ENCODE data around the gene CDH23.

Gene CDH23

DNA sequence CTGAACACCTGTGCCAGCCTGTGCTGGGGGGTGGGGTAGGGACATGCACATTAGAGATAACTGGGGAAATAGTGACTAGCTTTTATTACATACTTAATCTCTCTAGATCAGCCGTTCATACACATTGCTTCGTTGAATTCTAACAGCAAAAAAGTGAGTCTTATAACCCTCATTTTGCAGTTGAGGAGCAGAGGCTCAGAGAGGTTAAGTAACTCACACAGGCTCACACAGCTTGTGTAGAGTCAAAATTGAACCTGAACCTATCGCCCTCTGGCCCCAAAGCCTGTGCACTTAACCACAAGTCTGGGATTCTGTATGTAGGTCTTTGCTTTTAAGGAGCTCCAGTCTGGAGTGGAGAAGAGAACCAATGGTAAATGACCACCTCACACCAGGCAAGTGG lies 59.9 kb downstream of the CDH23 start:
- ATAC-seq, result no peak
- TF ChIP-seq CSDC2 (CRISPR knock-in tag; IDR thresholded peaks at IDR 0.05) (no peak), ZNF8 (CRISPR knock-in tag; IDR thresholded peaks at IDR 0.05) (no peak), ZFP3 (CRISPR knock-in tag; IDR thresholded peaks at IDR 0.05) (no peak), PATZ1 (CRISPR knock-in tag; IDR thresholded peaks at IDR 0.05; ENCODE audit: borderline replicate concordance) (no peak), ZC3H10 (CRISPR knock-in tag; IDR thresholded peaks at IDR 0.05) (no peak), ESRRG (CRISPR knock-in tag; IDR thresholded peaks at IDR 0.05) (no peak), TOX (CRISPR knock-in tag; IDR thresholded peaks at IDR 0.05; ENCODE audit: borderline replicate concordance) (no peak)

DNA sequence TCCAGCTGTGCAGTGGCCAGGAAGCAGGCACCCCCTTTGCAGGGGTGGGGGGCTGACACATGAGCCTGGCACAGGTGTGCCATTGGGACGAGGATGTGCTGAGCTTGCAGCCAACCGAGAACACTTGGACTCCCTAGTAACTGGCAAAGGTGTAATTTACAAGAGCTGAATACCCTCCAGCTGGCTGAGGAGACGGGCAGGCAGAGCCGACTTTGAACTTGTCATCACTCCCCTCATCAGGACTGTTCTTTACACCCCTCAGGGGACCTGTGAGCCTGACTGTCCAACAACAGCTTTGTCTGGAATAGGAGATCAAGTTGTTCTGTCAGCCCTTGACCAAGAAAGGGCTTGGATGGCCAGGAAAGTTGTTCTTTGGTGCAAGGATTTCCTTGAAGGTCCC lies 61.2 kb downstream of the CDH23 start:
- no peak for TF ChIP-seq CSDC2 (CRISPR knock-in tag; IDR thresholded peaks at IDR 0.05)
- TF ChIP-seq CSRNP3 (CRISPR knock-in tag; IDR thresholded peaks at IDR 0.05), result no peak
- no peak for TF ChIP-seq SNAI2 (CRISPR knock-in tag; IDR thresholded peaks at IDR 0.05)
- TF ChIP-seq GLIS3 (CRISPR knock-in tag; IDR thresholded peaks at IDR 0.05), result no peak
- no peak for TF ChIP-seq PATZ1 (CRISPR knock-in tag; IDR thresholded peaks at IDR 0.05; ENCODE audit: borderline replicate concordance)
- TF ChIP-seq PPARA (CRISPR knock-in tag; IDR thresholded peaks at IDR 0.05; ENCODE audit: borderline replicate concordance), result no peak
- no peak for TF ChIP-seq ARNTL (CRISPR knock-in tag; IDR thresholded peaks at IDR 0.05; ENCODE audit: borderline replicate concordance, low read depth)
- no peak for TF ChIP-seq TSHZ2 (CRISPR knock-in tag; IDR thresholded peaks at IDR 0.05)
- TF ChIP-seq ZFP3 (CRISPR knock-in tag; IDR thresholded peaks at IDR 0.05), result no peak
- TF ChIP-seq ZNF565 (CRISPR knock-in tag; conservative IDR thresholded peaks at IDR 0.05; ENCODE audit: low read depth), result no peak
- TF ChIP-seq ISL1 (CRISPR knock-in tag; IDR thresholded peaks at IDR 0.05), result no peak
- no peak for TF ChIP-seq BACH2 (CRISPR knock-in tag; IDR thresholded peaks at IDR 0.05; ENCODE audit: borderline replicate concordance)
- TF ChIP-seq TOX (CRISPR knock-in tag; IDR thresholded peaks at IDR 0.05; ENCODE audit: borderline replicate concordance), result no peak
- no peak for TF ChIP-seq OSR1 (CRISPR knock-in tag; IDR thresholded peaks at IDR 0.05)
- no peak for TF ChIP-seq ZC3H10 (CRISPR knock-in tag; IDR thresholded peaks at IDR 0.05)
- no peak for TF ChIP-seq CREB5 (CRISPR knock-in tag; IDR thresholded peaks at IDR 0.05; ENCODE audit: low read depth)
- TF ChIP-seq POU6F1 (CRISPR knock-in tag; IDR thresholded peaks at IDR 0.05; ENCODE audit: borderline replicate concordance, low read depth), result no peak
- ATAC-seq, result no peak

DNA sequence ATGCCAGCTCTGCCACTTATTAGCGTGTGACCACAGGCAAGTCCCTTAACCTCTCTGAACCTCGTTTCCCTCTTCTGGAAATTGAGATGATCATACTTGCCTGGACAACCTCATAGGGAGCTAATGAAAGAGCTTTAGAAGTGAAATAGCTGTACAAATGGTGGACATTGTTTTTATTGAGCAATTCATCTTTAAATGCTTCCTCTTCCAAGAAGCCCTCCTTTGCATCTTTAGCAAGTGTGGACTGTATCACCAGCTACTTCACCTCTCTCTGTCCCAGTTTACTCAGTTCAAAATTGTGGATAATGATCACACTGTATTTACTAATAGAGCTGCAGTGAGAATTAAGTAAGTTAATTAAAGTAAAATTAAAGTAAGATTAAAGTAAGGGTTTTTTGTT lies 61.7 kb downstream of the CDH23 start:
- no peak for ATAC-seq
- no peak for TF ChIP-seq ISL1 (CRISPR knock-in tag; IDR thresholded peaks at IDR 0.05)
- no peak for TF ChIP-seq OSR1 (CRISPR knock-in tag; IDR thresholded peaks at IDR 0.05)
- no peak for TF ChIP-seq ZNF8 (CRISPR knock-in tag; IDR thresholded peaks at IDR 0.05)
- TF ChIP-seq TCF4 (CRISPR knock-in tag; IDR thresholded peaks at IDR 0.05; ENCODE audit: borderline replicate concordance), result no peak
- no peak for TF ChIP-seq ZC3H10 (CRISPR knock-in tag; IDR thresholded peaks at IDR 0.05)
- TF ChIP-seq TSHZ2 (CRISPR knock-in tag; IDR thresholded peaks at IDR 0.05), result no peak
- TF ChIP-seq RARB (CRISPR knock-in tag; IDR thresholded peaks at IDR 0.05), result no peak
- no peak for TF ChIP-seq TOX (CRISPR knock-in tag; IDR thresholded peaks at IDR 0.05; ENCODE audit: borderline replicate concordance)
- no peak for TF ChIP-seq SNAI2 (CRISPR knock-in tag; IDR thresholded peaks at IDR 0.05)
- TF ChIP-seq PATZ1 (CRISPR knock-in tag; IDR thresholded peaks at IDR 0.05; ENCODE audit: borderline replicate concordance), result no peak
